ENCODE data around the gene TNK2.

DNA sequence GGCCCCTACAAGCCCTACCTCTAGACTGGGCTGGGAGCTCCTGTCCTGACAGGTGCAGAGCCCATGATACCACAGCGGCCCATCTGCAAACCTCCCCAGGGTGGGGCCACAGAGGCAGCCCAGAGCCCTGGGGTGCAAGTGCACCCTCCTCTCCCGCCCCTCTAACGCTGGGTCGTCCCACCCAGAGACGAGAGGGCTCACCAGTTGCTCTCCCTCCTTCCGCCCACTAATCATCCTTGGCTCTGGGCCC is 742 bp downstream of the TNK2 start:
- no peak for TF ChIP-seq FOXK2 (IDR thresholded peaks at IDR 0.05)
- no peak for TF ChIP-seq TARDBP (IDR thresholded peaks at IDR 0.05)
